SKM-1 treated with dmso at 0.1 percent for 144 hours (cell line): ENCODE data around the gene SLC44A1.
"Not testable (repeated sequence)": the region's sequence is repeated elsewhere in the genome, so short reads cannot be mapped to it uniquely, and the experiment has no call there.

Experiments used
- DNase-seq: peaks from one replicate; lab custom pipeline; 2025; ENCODE audit not compliant: unreplicated experiment; lab: John Stamatoyannopoulos, UW

SLC44A1 gene

DNA sequence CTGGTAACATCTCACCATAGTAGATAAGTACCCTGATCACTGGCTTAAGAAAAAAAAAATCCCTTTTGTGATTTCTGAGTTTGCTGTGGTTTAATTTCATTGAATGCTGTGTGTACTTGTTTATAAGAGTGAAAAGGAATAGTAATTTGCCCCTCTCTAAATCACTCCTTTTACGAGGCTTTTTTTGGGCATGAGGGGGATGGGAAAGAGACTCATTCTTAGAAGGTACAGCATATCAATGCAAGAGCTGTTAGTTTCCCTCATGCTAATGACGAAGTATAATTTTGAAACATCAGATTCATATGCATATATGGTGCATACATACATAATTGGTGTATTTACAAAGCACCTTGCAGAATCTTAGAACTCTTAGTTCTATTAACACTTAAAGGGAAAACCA is 2.4 kb upstream of the SLC44A1 start:
- DNase-seq: no peak

DNA sequence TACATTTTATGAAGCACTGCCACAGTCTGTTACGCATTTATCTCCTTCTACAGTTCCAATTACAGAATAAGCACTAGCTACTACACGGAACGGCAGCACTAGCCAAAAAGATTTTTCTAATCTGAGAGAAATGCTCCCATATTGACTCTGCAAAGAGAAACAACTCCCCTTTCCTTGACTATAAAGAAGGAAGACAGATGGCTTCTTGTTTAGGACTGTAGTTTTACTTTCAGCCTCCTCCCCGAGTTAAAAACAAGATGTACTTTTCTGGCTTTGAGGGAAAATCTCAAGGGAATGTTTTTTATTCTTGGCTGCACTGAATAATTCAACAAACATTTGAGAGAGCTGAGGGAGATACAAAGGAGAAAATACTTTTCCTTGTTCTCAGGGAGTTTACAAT is 1.9 kb upstream of the SLC44A1 start:
- DNase-seq: no peak

DNA sequence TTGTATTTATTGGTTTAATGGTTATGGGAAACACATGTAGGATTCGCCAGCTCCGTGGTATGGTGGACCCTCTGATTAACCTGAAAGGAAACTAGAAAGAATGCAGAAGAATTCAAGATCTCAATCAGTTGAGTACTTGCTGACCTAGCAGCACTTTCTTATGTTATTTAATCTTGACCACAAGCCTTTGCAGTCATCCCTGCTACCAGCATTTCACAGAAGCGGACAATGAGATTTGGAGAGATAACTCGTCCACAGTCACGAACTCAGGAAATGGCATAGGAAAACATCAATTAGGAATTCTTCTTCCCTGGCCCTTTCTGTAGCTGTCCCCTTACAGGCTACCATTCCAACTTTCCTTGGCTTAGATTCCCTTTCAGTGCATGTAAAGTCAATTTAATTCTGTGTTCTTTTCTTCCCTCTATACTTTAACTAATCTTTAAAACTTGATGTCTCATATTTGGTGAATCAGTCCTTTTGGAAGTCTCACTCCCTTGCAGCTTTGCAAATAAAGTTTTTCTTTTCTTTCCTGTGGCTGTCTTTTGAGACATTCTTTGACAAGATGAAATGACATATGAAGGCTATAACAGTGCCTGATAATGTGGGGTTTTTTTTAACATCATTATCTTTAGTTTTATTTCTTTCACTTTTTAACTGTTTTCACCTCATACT is 1.3 kb upstream of the SLC44A1 start:
- no peak for DNase-seq

GRCh38 chr9:105244734-105245028 is 230 bp downstream of the SLC44A1 start:
- DNase-seq: no peak

- DNase-seq: no peak
Observed at GRCh38 chr9:105245029-105245890, 809 bp downstream of the SLC44A1 start.

- DNase-seq: no peak
Observed at GRCh38 chr9:105245891-105246161, 1.4 kb downstream of the SLC44A1 start.

GRCh38 chr9:105246656-105247173 is 2.3 kb downstream of the SLC44A1 start:
- DNase-seq: no peak

GRCh38 chr9:105248691-105249090 is 4.2 kb downstream of the SLC44A1 start:
- DNase-seq: no peak

GRCh38 chr9:105251133-105251532 is 6.7 kb downstream of the SLC44A1 start:
- DNase-seq: no peak

- no peak for DNase-seq
Observed at GRCh38 chr9:105251733-105252404, 7.4 kb downstream of the SLC44A1 start.

GRCh38 chr9:105252405-105252756 is 7.9 kb downstream of the SLC44A1 start:
- no peak for DNase-seq

- no peak for DNase-seq
Observed at GRCh38 chr9:105254226-105254625, 9.8 kb downstream of the SLC44A1 start.

- no peak for DNase-seq
Observed at GRCh38 chr9:105255421-105255820, 11.0 kb downstream of the SLC44A1 start.

DNA sequence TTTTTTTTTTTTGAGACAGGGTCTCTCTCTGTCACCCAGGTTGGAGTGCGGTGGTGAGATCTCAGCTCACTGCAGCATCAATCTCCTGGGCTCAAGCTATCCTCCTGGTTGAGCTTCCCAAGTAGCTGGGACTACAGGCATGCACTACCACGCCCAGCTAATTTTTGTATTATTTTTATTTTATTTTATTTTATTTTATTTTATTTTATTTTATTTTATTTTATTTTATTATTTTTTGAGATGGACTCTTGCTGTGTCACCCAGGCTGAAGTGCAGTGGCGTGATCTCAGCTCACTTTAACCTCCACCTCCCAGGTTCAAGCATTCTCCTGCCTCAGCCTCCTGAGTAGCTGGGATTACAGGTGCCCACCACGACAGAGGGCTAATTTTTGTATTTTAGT is 12.1 kb downstream of the SLC44A1 start:
- not testable (repeated sequence) for DNase-seq

GRCh38 chr9:105257809-105258208 is 13.4 kb downstream of the SLC44A1 start:
- DNase-seq: no peak

- no peak for DNase-seq
Observed at GRCh38 chr9:105258225-105258737, 13.8 kb downstream of the SLC44A1 start.

DNA sequence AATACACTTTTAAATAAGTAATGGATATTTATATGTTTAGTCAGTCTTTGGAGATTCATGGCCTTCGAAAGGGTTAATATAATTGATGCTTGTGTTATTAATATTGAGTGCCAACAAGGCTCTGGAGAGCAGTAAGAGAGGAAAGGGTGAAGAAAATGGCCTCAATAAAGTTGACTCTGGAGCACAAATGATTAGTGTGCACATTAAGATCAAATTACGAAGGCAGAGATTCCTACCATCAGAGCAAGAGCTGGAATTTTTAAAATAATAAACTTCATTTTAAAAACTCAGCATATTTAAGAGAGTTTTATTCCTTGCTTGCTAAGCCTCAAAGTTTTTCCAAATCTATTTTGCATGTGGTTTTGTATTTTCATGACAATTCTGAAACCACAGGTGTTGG is 14.8 kb downstream of the SLC44A1 start:
- DNase-seq: no peak

DNA sequence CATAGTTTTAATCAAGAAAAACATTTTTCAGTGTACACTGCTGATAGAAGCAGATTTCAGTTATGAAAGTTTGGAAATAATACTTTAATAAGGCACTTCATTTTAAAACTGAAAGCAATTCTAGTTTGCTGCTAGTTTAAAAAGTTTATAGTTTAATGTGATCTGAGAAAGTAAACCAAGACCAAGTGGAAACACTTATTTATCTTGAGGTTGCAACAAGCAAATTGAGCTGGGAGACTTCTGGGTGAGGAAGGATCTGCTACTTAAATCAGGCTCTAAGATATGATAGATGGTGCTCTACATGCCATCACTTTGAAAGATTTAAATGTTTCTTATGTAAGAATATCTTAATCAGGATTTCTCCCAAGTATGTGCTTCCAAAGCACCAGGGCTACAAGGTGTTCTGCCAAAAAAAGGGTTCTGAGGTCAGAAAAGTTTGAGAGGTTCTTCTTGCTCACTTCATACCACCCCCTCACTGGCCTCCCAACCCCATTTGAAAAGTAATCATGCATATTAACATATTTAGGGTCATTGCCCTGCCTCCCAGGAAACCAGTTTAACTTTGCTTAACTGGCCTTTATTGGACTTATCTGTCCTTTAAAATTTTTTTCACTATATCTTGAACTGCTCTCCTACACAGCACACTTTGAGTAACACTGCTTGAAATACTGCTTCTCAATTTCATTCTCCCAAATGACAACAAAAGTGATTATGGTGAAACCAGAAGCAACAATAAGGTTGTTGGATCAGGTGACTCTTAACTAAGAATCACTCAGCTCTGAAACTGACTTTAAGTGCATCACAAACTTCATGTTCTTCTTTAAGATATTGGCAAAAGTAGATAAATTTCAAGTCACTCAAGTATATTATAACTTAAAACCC is 15.5 kb downstream of the SLC44A1 start:
- no peak for DNase-seq

- no peak for DNase-seq
Observed at GRCh38 chr9:105262497-105262896, 18.0 kb downstream of the SLC44A1 start.

DNA sequence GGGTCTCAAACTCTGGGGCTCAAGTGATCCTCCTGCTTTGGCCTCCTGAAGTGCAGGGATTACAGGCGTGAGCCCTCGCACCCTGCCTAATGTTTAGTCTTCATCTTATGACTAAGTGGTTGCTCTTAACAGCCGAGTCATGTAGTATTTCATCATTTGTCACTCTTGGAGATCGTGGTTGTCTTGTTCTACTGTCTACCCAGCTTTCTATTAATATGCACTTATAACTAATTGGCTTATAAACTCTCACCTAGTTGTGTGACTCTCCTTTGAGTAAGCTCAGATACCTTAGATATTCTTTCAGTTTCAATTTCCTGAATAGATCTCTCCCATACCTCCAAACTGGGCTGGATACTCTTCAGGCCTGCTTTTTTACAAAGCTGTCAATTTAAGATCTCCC is 19.9 kb downstream of the SLC44A1 start:
- DNase-seq: no peak

DNA sequence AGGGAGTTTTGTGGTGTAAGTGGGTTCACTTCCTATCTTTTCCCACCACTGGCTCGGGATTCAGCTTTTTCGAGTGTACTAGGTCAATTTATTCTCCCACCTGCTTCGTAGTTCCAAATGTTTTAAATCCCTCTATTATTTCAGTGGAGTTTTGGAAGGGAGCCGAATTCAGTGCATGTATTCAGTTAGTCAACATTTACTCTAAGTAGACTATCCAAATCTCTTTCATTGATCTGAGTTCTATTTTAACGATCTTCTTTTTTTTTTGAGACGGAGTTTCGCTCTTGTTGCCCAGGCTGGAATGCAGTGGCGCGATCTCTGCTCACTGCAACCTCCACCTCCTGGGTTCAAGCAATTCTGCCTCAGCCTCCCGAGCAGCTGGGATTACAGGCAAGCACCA is 23.8 kb downstream of the SLC44A1 start:
- not testable (repeated sequence) for DNase-seq
